GM19395 (cell line): ENCODE data around the gene LRP1B.
A peak's percentile ranks its signal among the peaks of the same experiment; 100 is the strongest.
"Not testable (repeated sequence)": the region's sequence is repeated elsewhere in the genome, so short reads cannot be mapped to it uniquely, and the experiment has no call there.

Experiments
- ATAC-seq: cut with Tn5 transposase; IDR thresholded peaks from one replicate; pipeline ENCODE4 v1.9.1; 2021; ENCODE audit warnings: mild to moderate bottlenecking, moderate library complexity; ENCODE audit not compliant: unreplicated experiment

Gene LRP1B

GRCh38 chr2:141906678-141907077 lies 224.1 kb downstream of the LRP1B start:
- ATAC-seq = no peak

GRCh38 chr2:141900826-141901225 lies 230.0 kb downstream of the LRP1B start:
- ATAC-seq = no peak

- no peak for ATAC-seq
These were observed 231.1 kb downstream of the LRP1B start for GRCh38 chr2:141899740-141900139.

- ATAC-seq = no peak
These were observed 241.0 kb downstream of the LRP1B start for GRCh38 chr2:141889788-141890187.

- no peak for ATAC-seq
These were observed 241.7 kb downstream of the LRP1B start for GRCh38 chr2:141888987-141889555.

- no peak for ATAC-seq
These were observed 243.5 kb downstream of the LRP1B start for GRCh38 chr2:141887363-141887762.

GRCh38 chr2:141878016-141878415 lies 252.8 kb downstream of the LRP1B start:
- ATAC-seq = no peak

GRCh38 chr2:141871913-141872634 lies 258.7 kb downstream of the LRP1B start:
- ATAC-seq = no peak

- no peak for ATAC-seq
These were observed 261.2 kb downstream of the LRP1B start for GRCh38 chr2:141869572-141869971.

GRCh38 chr2:141863964-141864363 lies 266.9 kb downstream of the LRP1B start:
- no peak for ATAC-seq

GRCh38 chr2:141856215-141856919 lies 274.4 kb downstream of the LRP1B start:
- no peak for ATAC-seq

- no peak for ATAC-seq
These were observed 282.6 kb downstream of the LRP1B start for GRCh38 chr2:141848191-141848590.

- ATAC-seq = no peak
These were observed 286.6 kb downstream of the LRP1B start for GRCh38 chr2:141844231-141844630.

- no peak for ATAC-seq
These were observed 295.7 kb downstream of the LRP1B start for GRCh38 chr2:141835103-141835502.

GRCh38 chr2:141828761-141829160 lies 302.1 kb downstream of the LRP1B start:
- ATAC-seq = no peak

GRCh38 chr2:141824790-141825189 lies 306.0 kb downstream of the LRP1B start:
- ATAC-seq = no peak

- ATAC-seq = no peak
These were observed 309.9 kb downstream of the LRP1B start for GRCh38 chr2:141820893-141821292.

- ATAC-seq = not testable (repeated sequence)
These were observed 315.5 kb downstream of the LRP1B start for GRCh38 chr2:141815320-141815719.

- ATAC-seq = no peak
These were observed 316.7 kb downstream of the LRP1B start for GRCh38 chr2:141814150-141814549.

GRCh38 chr2:141810148-141810547 lies 320.7 kb downstream of the LRP1B start:
- no peak for ATAC-seq

- ATAC-seq = peak; percentile 62
These were observed 324.7 kb downstream of the LRP1B start for GRCh38 chr2:141806090-141806489.

GRCh38 chr2:141805302-141805701 lies 325.5 kb downstream of the LRP1B start:
- no peak for ATAC-seq
